Measurements from ENCODE around the gene OR5B2.

DNA sequence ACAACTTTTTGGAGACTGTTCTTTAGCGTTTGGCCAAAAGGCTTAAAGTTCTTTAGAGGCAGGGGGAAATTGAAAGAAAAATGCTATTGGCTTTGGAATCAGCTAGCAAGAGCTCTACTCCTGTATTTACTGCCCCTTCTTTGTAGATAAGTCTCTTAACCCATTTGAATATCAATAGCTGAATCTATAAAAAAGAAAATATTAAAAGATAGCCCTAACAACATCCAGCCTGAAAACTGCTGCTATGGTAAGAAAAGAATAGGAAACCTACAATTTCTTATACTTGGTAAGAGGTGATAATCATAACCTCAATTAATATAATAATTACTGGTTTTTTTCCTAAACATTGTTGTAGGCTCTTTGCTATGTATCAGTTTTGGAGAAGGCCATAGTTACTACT lies 14.2 kb upstream of the OR5B2 start, which contains the start of gene OR5B12:
- TF ChIP-seq GLIS3 (CRISPR knock-in tag; IDR thresholded peaks at IDR 0.05) (no peak), ZFP3 (CRISPR knock-in tag; IDR thresholded peaks at IDR 0.05) (no peak), ZFP30 (CRISPR knock-in tag; IDR thresholded peaks at IDR 0.05) (no peak)
